Measurements from ENCODE around the gene ATP8B4. TPM values are rescaled to one million over a fixed set of nuclear protein-coding genes. Genes with fewer than 3 reads are reported as not detected.
"Not testable (repeated sequence)": the region's sequence is repeated elsewhere in the genome, so short reads cannot be mapped to it uniquely, and the experiment has no call there.

ATP8B4 gene
- total RNA-seq, 4 donors from 2014 or later, result 11.8 to 18.2 (median 13.4) TPM

DNA sequence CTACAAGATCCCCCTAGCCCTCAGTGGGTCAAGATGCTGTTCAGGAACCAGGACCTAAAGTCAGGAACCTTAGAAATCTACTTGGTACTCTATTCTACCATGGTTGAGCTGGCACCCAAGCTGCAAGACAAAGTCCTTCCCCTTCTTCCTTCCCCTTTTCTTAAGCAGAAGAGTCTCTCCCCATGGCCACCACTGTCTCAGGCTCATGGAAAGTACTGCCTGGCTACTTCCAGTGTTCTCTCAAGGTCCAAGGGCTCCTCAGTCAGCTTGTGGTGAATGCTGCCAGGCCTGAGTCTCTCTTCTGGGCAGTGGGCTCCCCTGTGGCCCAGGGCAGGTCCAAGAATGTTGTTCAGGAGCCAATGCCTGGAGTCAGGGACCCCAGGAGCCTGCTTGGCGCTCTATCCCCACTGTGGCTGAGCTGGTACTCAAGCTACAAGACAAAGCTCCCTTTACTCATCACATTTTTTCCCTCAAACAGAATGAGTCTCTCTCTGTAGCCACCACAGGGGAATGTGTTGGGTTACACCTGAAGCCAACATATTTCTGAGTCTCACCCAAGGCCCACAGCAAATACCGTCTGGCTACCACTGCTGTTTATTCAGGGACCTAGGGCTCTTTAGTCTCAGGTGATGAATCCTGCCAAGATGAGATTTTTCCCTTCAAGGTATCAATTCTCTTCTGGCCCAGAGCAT is 44.8 kb upstream of the ATP8B4 start:
- peaks cover 0 to 9% (median 0%) of the 10 kb centered on the region in 4 donors for H3K4me1 ChIP-seq
- no peaks in the 10 kb centered on the region for H3K27me3 ChIP-seq
- H3K36me3 ChIP-seq, result no peaks in the 10 kb centered on the region
- WGBS, 2 donors, result 74 to 93% methylated on average over 2 of the region's 2 CpGs
- TF ChIP-seq, protein P1, sequence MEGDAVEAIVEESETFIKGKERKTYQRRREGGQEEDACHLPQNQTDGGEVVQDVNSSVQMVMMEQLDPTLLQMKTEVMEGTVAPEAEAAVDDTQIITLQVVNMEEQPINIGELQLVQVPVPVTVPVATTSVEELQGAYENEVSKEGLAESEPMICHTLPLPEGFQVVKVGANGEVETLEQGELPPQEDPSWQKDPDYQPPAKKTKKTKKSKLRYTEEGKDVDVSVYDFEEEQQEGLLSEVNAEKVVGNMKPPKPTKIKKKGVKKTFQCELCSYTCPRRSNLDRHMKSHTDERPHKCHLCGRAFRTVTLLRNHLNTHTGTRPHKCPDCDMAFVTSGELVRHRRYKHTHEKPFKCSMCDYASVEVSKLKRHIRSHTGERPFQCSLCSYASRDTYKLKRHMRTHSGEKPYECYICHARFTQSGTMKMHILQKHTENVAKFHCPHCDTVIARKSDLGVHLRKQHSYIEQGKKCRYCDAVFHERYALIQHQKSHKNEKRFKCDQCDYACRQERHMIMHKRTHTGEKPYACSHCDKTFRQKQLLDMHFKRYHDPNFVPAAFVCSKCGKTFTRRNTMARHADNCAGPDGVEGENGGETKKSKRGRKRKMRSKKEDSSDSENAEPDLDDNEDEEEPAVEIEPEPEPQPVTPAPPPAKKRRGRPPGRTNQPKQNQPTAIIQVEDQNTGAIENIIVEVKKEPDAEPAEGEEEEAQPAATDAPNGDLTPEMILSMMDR (IDR thresholded peaks at IDR 0.05), result no peak
- TF ChIP-seq EP300 (IDR thresholded peaks at IDR 0.05), result no peak
- no peak overlapping the region for H3K4me3 ChIP-seq
- no peak overlapping the region for H3K27ac ChIP-seq
- no peak for DNase-seq (ENCODE audit: low spot score in 2 of 2)
- H3K9me3 ChIP-seq, result no peaks in the 10 kb centered on the region

DNA sequence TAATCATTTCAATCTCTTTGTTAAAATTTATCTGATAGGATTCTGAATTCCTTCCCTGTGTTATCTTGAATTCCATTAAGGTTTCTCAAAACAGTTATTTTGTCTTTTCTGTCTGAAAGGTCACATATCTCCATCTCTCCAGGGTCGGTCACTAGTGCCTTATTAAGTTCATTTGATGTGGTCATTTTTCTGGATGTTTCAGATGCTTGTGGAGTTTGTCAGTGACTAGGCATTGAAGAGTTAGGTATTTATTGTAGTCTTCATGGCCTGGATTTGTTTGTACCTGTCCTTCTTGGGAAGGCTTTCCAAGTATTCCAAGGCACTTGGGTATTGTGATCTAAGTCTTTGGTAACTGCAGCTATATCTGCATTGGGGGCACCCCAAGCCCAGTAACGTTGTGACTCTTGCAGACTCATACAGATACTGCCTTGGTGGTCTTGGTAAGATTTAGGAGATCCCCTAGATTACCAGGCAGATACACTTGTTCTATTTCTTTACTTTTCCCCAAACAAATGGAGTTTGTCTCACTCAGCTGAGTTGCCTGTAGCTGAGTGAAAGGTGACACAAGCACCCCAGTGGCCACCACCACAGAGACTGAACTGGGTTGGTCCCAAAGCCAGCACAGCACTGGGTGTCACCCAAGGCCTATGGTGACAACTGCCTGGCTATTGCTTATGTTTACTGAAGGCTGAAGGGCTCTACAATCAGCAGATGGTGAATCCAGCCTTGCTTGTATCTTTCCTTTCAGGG is 44.1 kb upstream of the ATP8B4 start:
- H3K27ac ChIP-seq, result no peak overlapping the region
- H3K4me1 ChIP-seq, result peaks cover 0 to 9% (median 0%) of the 10 kb centered on the region in 4 donors
- no peaks in the 10 kb centered on the region for H3K36me3 ChIP-seq
- H3K9me3 ChIP-seq, result no peaks in the 10 kb centered on the region
- 77 to 79% methylated on average over 2 of the region's 2 CpGs for WGBS, 2 donors
- no peaks in the 10 kb centered on the region for H3K27me3 ChIP-seq
- no peak for DNase-seq (ENCODE audit: low spot score in 2 of 2)
- TF ChIP-seq EP300 (IDR thresholded peaks at IDR 0.05), result no peak
- TF ChIP-seq, protein P1 (IDR thresholded peaks at IDR 0.05), result no peak
- TF ChIP-seq POLR2A (IDR thresholded peaks at IDR 0.05), result no peak
- H3K4me3 ChIP-seq, result no peak overlapping the region

DNA sequence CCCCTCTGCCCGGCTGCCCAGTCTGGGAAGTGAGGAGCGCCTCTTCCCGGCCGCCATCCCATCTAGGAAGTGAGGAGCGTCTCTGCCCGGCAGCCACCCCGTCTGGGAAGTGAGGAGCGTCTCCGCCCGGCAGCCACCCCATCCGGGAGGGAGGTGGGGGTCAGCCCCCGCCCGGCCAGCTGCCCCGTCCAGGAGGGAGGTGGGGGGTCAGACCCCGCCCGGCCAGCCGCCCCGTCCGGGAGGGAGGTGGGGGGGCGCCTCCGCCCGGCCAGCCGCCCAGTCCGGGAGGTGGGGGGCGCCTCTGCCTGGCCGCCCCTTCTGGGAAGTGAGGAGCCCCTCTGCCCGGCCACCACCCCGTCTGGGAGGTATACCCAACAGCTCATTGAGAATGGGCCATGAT is 39.2 kb upstream of the ATP8B4 start:
- H3K27me3 ChIP-seq; H3K27ac ChIP-seq; H3K36me3 ChIP-seq; H3K4me3 ChIP-seq; H3K4me1 ChIP-seq; DNase-seq (ENCODE audit: low spot score in 2 of 2): not testable (repeated sequence)
- H3K9me3 ChIP-seq, result peaks cover 0 to 10% (median 5%) of the 10 kb centered on the region in 4 donors
- WGBS, 2 donors, result 84 to 95% methylated on average over 8 to 20 of the region's 28 CpGs

DNA sequence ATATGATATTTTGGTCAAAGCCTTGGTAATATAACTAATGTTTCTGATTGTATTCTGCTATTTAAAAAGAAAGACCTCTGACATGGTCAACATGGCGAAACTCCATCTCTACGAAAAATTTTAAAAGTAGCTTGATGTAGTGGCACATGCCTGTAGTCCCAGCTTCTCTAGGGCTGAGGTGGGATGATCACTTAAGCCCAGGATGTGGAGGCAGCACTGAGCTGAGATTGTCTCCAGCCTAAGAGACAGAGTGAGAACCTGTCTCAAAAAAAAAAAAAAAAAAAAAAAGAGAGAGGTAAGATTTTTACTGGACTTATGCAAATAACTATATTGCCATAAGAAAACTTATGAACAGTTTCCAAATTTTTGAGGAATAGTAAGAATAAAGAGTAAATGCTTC is 32.4 kb upstream of the ATP8B4 start:
- no peaks in the 10 kb centered on the region for H3K4me1 ChIP-seq
- no peaks in the 10 kb centered on the region for H3K36me3 ChIP-seq
- 85 to 95% methylated on average over 2 of the region's 2 CpGs for WGBS, 2 donors
- H3K4me3 ChIP-seq, result no peak overlapping the region
- no peaks in the 10 kb centered on the region for H3K27me3 ChIP-seq
- TF ChIP-seq, protein P1 (IDR thresholded peaks at IDR 0.05), result no peak
- TF ChIP-seq POLR2A (IDR thresholded peaks at IDR 0.05) (no peak), EP300 (IDR thresholded peaks at IDR 0.05) (no peak)
- DNase-seq (ENCODE audit: low spot score in 2 of 2), result no peak
- no peak overlapping the region for H3K27ac ChIP-seq
- peaks cover 0 to 10% (median 3%) of the 10 kb centered on the region in 4 donors for H3K9me3 ChIP-seq

DNA sequence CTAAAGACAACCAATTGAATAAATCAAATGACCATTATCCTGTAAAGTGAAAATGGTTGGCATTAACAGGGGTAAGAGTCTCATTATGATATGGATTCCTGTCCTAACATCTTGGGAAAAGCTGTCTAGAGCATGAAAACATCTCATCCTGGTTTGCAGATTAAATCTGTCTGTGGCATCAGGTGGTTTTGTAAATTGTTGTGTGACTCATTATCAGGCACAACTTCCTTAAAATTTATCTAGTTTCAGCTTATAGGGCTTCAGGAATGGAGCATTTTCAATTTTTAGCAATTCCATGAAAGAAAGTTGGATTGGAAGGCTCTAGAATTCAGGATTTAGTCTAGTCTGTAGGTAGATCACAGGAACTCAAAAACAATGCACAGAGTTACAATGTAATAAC is 31.8 kb upstream of the ATP8B4 start:
- Histone ChIP-seq H3K9me3 (peaks cover 0 to 10% (median 2%) of the 10 kb centered on the region in 4 donors), H3K4me1 (no peaks in the 10 kb centered on the region), H3K4me3 (no peak overlapping the region), H3K27ac (no peak overlapping the region), H3K27me3 (no peaks in the 10 kb centered on the region), H3K36me3 (no peaks in the 10 kb centered on the region)
- TF ChIP-seq EP300 (IDR thresholded peaks at IDR 0.05) (no peak), POLR2A (IDR thresholded peaks at IDR 0.05) (no peak)
- TF ChIP-seq, protein P1 (IDR thresholded peaks at IDR 0.05), result no peak
- no peak for DNase-seq (ENCODE audit: low spot score in 2 of 2)

Data from tibial nerve (tissue), 4 donors.